B cell (primary cell): ENCODE data around the gene EPB41L2. TPM values are rescaled to one million over a fixed set of nuclear protein-coding genes. Genes with fewer than 3 reads are reported as not detected.
"Not testable (repeated sequence)": the region's sequence is repeated elsewhere in the genome, so short reads cannot be mapped to it uniquely, and the experiment has no call there.

ENCODE experiments used
- ATAC-seq: fragments of 200-7000 bp; cut with Tn5 transposase; one replicate; pipeline ENCODE4 v1.10.0; 2021; ENCODE audit warnings: low read depth, mild to moderate bottlenecking, moderate number of reproducible peaks, moderate library complexity
- CTCF ChIA-PET: fragments of 350-600 bp; sonication (Branson Sonifier 250); formaldehyde crosslinking; loops from one replicate; lab custom pipeline; 2021; ENCODE audit warnings: antibody characterized with exemption, inconsistent platforms; lab: Charles Lee
- POLR2A ChIA-PET: fragments of 350-600 bp; sonication (Branson Sonifier 250); formaldehyde crosslinking; loops from one replicate; lab custom pipeline; 2021; ENCODE audit warnings: antibody characterized with exemption; lab: Charles Lee
- DNase-seq: peaks from one replicate; pipeline ENCODE4 v3.0.0; 2013
- H2AFZ ChIP-seq: 2 replicates; pipeline ENCODE4 v1.6.1; 2012; ENCODE audit warnings: mild to moderate bottlenecking, low read depth, low read length; ENCODE audit not compliant: insufficient read depth, poor library complexity, severe bottlenecking
- H3K27ac ChIP-seq, 2 donors: 1 replicate in 1 of 2; 2 replicates in 1 of 2; pipeline ENCODE4 v1.5.1; 2012 to 2013; ENCODE audit warnings: low read length in 2 of 2, mild to moderate bottlenecking in 2 of 2, moderate library complexity in 1 of 2
- H3K27me3 ChIP-seq, 4 experiments: fragments of 200-600 bp in 1 of 4; sonication (generic) in 1 of 4; replicated peaks in 1 of 4; 1 replicate in 2 of 4; 2 replicates in 2 of 4; pipeline versions ENCODE4 v1.6.1 to v1.7.0; 2013 to 2016; ENCODE audit warnings: low read length in 3 of 4, mild to moderate bottlenecking in 2 of 4, mixed read lengths in 1 of 4, moderate library complexity in 1 of 4; ENCODE audit not compliant: insufficient read depth in 4 of 4, control insufficient read depth in 3 of 4; ENCODE audit errors: control extremely low read depth in 1 of 4
- H3K36me3 ChIP-seq, 2 experiments: replicated peaks in 1 of 2; 1 replicate in 1 of 2; 2 replicates in 1 of 2; pipeline versions ENCODE4 v1.6.1 to v1.7.1; 2013; ENCODE audit warnings: low read length in 1 of 2; ENCODE audit not compliant: insufficient read depth in 2 of 2, control insufficient read depth in 1 of 2; ENCODE audit errors: control extremely low read depth in 1 of 2, extremely low read depth in 1 of 2
- H3K4me1 ChIP-seq, 2 donors: fragments of 200-600 bp in 1 of 2; sonication (generic) in 1 of 2; 1 replicate in 1 of 2; 2 replicates in 1 of 2; pipeline versions ENCODE4 v1.5.1 to v1.6.1; 2013 to 2017; ENCODE audit warnings: low read length in 2 of 2; ENCODE audit not compliant: control insufficient read depth in 2 of 2, insufficient read depth in 2 of 2
- H3K4me2 ChIP-seq: replicated peaks from 2 replicates; pipeline ENCODE3; 2012; ENCODE audit warnings: mild to moderate bottlenecking, low read depth, low read length; ENCODE audit not compliant: poor library complexity, severe bottlenecking
- H3K4me3 ChIP-seq, 5 experiments: fragments of 200-600 bp in 1 of 5; sonication (generic) in 1 of 5; 1 replicate in 3 of 5; 2 replicates in 2 of 5; pipeline versions ENCODE4 v1.5.1 to v1.7.0; 2011 to 2016; ENCODE audit warnings: low read length in 4 of 5, mild to moderate bottlenecking in 4 of 5, low read depth in 2 of 5, control low read depth in 1 of 5, moderate library complexity in 1 of 5; ENCODE audit not compliant: insufficient read depth in 1 of 5; ENCODE audit errors: control extremely low read depth in 1 of 5, extremely low read depth in 1 of 5
- H3K79me2 ChIP-seq: fragments of 200-600 bp; sonication (generic); one replicate; pipeline ENCODE4 v1.6.0; 2016; ENCODE audit warnings: low read length; ENCODE audit not compliant: control insufficient read depth, insufficient read depth
- H3K9ac ChIP-seq: fragments of 200-600 bp; sonication (generic); 2 replicates; pipeline ENCODE4 v1.6.1; 2017; ENCODE audit warnings: mild to moderate bottlenecking, low read length, moderate library complexity
- H3K9me3 ChIP-seq, 3 donors: one replicate each; pipeline versions ENCODE4 v1.6.1 to v1.7.1; 2013; ENCODE audit warnings: low read length in 2 of 3; ENCODE audit not compliant: control insufficient read depth in 2 of 3, insufficient read depth in 1 of 3; ENCODE audit errors: control extremely low read depth in 1 of 3
- H4K20me1 ChIP-seq: 2 replicates; pipeline ENCODE4 v1.6.0; 2012; ENCODE audit warnings: mild to moderate bottlenecking, low read length; ENCODE audit not compliant: insufficient read depth, control insufficient read depth, poor library complexity, severe bottlenecking
- H3K27ac Mint-ChIP-seq: one replicate; pipeline ENCODE4 v1.8.0; 2021; ENCODE audit warnings: mixed read lengths
- H3K27me3 Mint-ChIP-seq: one replicate; pipeline ENCODE4 v1.8.0; 2021; ENCODE audit warnings: mixed read lengths
- H3K4me1 Mint-ChIP-seq: one replicate; pipeline ENCODE4 v1.8.0; 2021; ENCODE audit warnings: mixed read lengths
- H3K4me3 Mint-ChIP-seq: one replicate; pipeline ENCODE4 v1.8.0; 2021; ENCODE audit warnings: mixed read lengths
- H3K9me3 Mint-ChIP-seq: one replicate; pipeline ENCODE4 v1.8.0; 2022; ENCODE audit warnings: mixed read lengths; ENCODE audit not compliant: insufficient read depth
- CTCF ChIP-seq: fragments of 200-600 bp; IDR thresholded peaks from one replicate; pipeline ENCODE4 v1.8.0; 2022; ENCODE audit warnings: antibody characterized with exemption, mild to moderate bottlenecking
- EZH2 ChIP-seq: IDR thresholded peaks from 2 replicates; pipeline ENCODE4 v1.6.1; 2012; ENCODE audit warnings: borderline replicate concordance, low read depth, mild to moderate bottlenecking, moderate library complexity, low read length; ENCODE audit not compliant: insufficient read depth, poor library complexity, severe bottlenecking
- WGBS: methylation state at CpG from one replicate; pipeline ENCODE4 v1.1.5; 2013; ENCODE audit warnings: missing lambda C conversion rate; ENCODE audit not compliant: insufficient coverage; 5-methylcytosine and 5-hydroxymethylcytosine counted together
- intact Hi-C: fragments of 100-400 bp; cut with micrococcal nuclease; formaldehyde crosslinking; loops from one replicate; pipeline ENCODE4 v1.10.0; 2022
- polyA plus RNA-seq: library from polyadenylated mRNA; depleted of rRNA; stranded (reverse); fragments of >200 nt; gene quantifications from 2 replicates; pipeline ENCODE4 v1.2.3, GENCODE V29; 2012
- total RNA-seq, 2 donors: library from RNA; stranded (reverse); fragments of 120-200 nt in 1 of 2; gene quantifications; 1 replicate in 1 of 2; 2 replicates in 1 of 2; pipeline versions ENCODE4 v1.2.3 to v1.2.4, GENCODE V29; 2013 to 2022

The EPB41L2 gene
- total and polyA plus RNA-seq, 2 donors (not counting 1 experiment from before 2014, with no cell fraction given): 17.8 to 61.0 TPM

GRCh38 chr6:131096786-131097185 lies 33.7 kb upstream of the EPB41L2 start:
- Histone ChIP-seq H3K4me3 (no peak overlapping the region), H3K9ac (no peak overlapping the region), H3K27ac (no peak overlapping the region), H3K36me3 (no peaks in the 10 kb centered on the region), H2AFZ (no peak overlapping the region), H3K79me2 (no peaks in the 10 kb centered on the region), H4K20me1 (no peaks in the 10 kb centered on the region), H3K4me1 (no peaks in the 10 kb centered on the region), H3K27me3 (no peaks in the 10 kb centered on the region), H3K4me2 (no peak overlapping the region), H3K9me3 (peaks cover 1 to 14% (median 8%) of the 10 kb centered on the region in 3 donors)
- Mint-ChIP-seq H3K27me3 (no peaks in the 10 kb centered on the region), H3K9me3 (peaks cover 7% of the 10 kb centered on the region), H3K27ac (no peak overlapping the region), H3K4me1 (no peaks in the 10 kb centered on the region), H3K4me3 (no peak overlapping the region)
- no peak for TF ChIP-seq EZH2
- TF ChIP-seq CTCF: no peak
- POLR2A ChIA-PET: no interaction called here
- 86% methylated on average over 1 of the region's 3 CpGs for WGBS
- intact Hi-C loops: no loop called here
- ATAC-seq (no peak), DNase-seq (no peak)
- CTCF ChIA-PET: interaction anchor here (1.0 kb wide), 1 partner anchor 182 kb away, joined by 3 read pairs; no protein-coding TSS in a partner anchor

DNA sequence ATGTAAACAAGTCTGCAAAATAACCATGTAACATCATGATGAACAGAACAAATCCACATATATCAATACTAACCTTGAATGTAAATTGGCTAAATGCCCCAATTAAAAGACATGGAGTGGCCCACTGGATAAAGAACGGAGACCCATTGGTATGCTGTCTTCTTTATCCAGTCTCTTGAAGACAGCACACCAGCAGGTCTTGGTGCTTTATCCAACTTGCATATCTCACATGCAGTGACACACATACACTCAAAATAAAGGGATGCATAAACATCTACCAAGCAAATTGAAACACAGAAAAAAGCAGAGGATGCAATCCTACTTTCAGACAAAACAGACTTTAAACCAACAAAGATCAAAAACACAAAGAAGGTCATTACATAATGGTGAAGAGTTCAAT lies 30.3 kb upstream of the EPB41L2 start:
- Mint-ChIP-seq H3K9me3 (peaks cover 5% of the 10 kb centered on the region), H3K4me1 (peaks cover 16% of the 10 kb centered on the region), H3K27me3 (no peaks in the 10 kb centered on the region), H3K27ac (no peak overlapping the region), H3K4me3 (no peak overlapping the region)
- TF ChIP-seq EZH2: no peak
- no peak for TF ChIP-seq CTCF
- POLR2A ChIA-PET: interaction anchor here (0.7 kb wide), 1 partner anchor 1024 kb away, joined by 7 read pairs; no protein-coding TSS in a partner anchor
- intact Hi-C loops: no loop called here
- Histone ChIP-seq H2AFZ (no peak overlapping the region), H3K4me2 (no peak overlapping the region), H3K79me2 (no peaks in the 10 kb centered on the region), H3K4me3 (no peak overlapping the region), H3K27ac (no peak overlapping the region), H3K4me1 (peaks cover 4 to 8% of the 10 kb centered on the region in 2 donors), H3K36me3 (no peaks in the 10 kb centered on the region), H4K20me1 (no peaks in the 10 kb centered on the region), H3K9ac (no peak overlapping the region), H3K9me3 (peaks cover 1 to 14% (median 8%) of the 10 kb centered on the region in 3 donors), H3K27me3 (no peaks in the 10 kb centered on the region)
- 100% methylated on average over 1 of the region's 1 CpG for WGBS
- ATAC-seq: no peak
- no peak for DNase-seq
- CTCF ChIA-PET: no interaction called here

GRCh38 chr6:131091944-131092343 lies 28.9 kb upstream of the EPB41L2 start:
- intact Hi-C loops, POLR2A ChIA-PET, H3K4me2 ChIP-seq, H3K4me3 ChIP-seq, H3K27me3 Mint-ChIP-seq, H3K4me1 ChIP-seq, H3K9me3 Mint-ChIP-seq, H2AFZ ChIP-seq, H3K79me2 ChIP-seq, H3K4me3 Mint-ChIP-seq, H4K20me1 ChIP-seq, ATAC-seq, H3K27me3 ChIP-seq, H3K36me3 ChIP-seq, H3K9ac ChIP-seq, H3K27ac ChIP-seq, H3K27ac Mint-ChIP-seq, DNase-seq, CTCF ChIA-PET: not testable (repeated sequence)
- peaks cover 16% of the 10 kb centered on the region for H3K4me1 Mint-ChIP-seq
- peaks cover 1 to 14% (median 10%) of the 10 kb centered on the region in 3 donors for H3K9me3 ChIP-seq
- WGBS: no CpG with 5 or more reads among the region's 7 CpGs
